Transverse colon (tissue), 4 donors: ENCODE measurements around the gene ALG3.

ENCODE experiments used
- EP300 ChIP-seq: sonication (generic); formaldehyde crosslinking; IDR thresholded peaks from one replicate; pipeline ENCODE4 v1.6.1; 2017; ENCODE audit warnings: antibody characterized with exemption, low read depth
- POLR2A ChIP-seq: fragments of 450-650 bp; IDR thresholded peaks from one replicate; pipeline ENCODE4 v1.6.1; 2016; ENCODE audit warnings: antibody characterized with exemption, mild to moderate bottlenecking, moderate library complexity
- POLR2AphosphoS5 ChIP-seq, 3 donors: sonication (generic); formaldehyde crosslinking; IDR thresholded peaks; one replicate each; pipeline ENCODE4 v1.6.1; 2016; ENCODE audit warnings: antibody characterized with exemption in 3 of 3
- TF ChIP-seq, protein P1 (sequence below), 5 experiments: fragments of 200-600 bp in 3 of 5; fragments of 450-650 bp in 2 of 5; sonication (generic) in 3 of 5; IDR thresholded peaks; 1 replicate in 2 of 5; 2 replicates in 3 of 5; pipeline ENCODE4 v1.5.1; 2016 to 2017; ENCODE audit warnings: antibody characterized with exemption in 5 of 5, inconsistent platforms in 3 of 5, mild to moderate bottlenecking in 2 of 5, moderate library complexity in 1 of 5

DNA sequence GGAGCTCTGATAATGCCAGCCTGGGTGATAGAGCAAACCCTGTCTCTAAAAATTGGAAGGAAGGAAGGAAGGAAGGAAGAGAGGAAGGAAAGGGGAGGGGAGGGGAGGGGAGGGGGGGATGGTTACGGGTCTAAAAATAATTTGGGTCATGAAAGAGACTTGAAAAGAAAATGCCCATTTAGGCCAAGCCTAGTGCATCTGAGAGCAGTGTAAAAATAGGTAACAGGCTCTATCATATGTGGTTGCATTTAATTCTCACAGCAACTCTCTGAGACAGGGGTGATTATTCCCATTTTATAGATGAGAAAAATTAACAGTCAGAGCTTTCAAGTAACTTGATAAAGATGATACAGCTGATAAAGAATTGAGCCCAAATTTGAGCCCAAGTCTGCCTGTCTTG lies 23.5 kb upstream of the ALG3 start:
- TF ChIP-seq, protein P1, sequence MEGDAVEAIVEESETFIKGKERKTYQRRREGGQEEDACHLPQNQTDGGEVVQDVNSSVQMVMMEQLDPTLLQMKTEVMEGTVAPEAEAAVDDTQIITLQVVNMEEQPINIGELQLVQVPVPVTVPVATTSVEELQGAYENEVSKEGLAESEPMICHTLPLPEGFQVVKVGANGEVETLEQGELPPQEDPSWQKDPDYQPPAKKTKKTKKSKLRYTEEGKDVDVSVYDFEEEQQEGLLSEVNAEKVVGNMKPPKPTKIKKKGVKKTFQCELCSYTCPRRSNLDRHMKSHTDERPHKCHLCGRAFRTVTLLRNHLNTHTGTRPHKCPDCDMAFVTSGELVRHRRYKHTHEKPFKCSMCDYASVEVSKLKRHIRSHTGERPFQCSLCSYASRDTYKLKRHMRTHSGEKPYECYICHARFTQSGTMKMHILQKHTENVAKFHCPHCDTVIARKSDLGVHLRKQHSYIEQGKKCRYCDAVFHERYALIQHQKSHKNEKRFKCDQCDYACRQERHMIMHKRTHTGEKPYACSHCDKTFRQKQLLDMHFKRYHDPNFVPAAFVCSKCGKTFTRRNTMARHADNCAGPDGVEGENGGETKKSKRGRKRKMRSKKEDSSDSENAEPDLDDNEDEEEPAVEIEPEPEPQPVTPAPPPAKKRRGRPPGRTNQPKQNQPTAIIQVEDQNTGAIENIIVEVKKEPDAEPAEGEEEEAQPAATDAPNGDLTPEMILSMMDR (IDR thresholded peaks at IDR 0.05): no peak
- TF ChIP-seq POLR2AphosphoS5 (IDR thresholded peaks at IDR 0.05) (no peak), POLR2A (no peak), EP300 (no peak)
